AG08396 (cell line): ENCODE measurements around the gene SGSH.
A peak's percentile ranks its signal among the peaks of the same experiment; 100 is the strongest.

Experiments
- DNase-seq: peaks from one replicate; pipeline ENCODE4 v3.0.0; 2012; ENCODE audit warnings: low spot score, mixed read lengths

Gene SGSH

DNA sequence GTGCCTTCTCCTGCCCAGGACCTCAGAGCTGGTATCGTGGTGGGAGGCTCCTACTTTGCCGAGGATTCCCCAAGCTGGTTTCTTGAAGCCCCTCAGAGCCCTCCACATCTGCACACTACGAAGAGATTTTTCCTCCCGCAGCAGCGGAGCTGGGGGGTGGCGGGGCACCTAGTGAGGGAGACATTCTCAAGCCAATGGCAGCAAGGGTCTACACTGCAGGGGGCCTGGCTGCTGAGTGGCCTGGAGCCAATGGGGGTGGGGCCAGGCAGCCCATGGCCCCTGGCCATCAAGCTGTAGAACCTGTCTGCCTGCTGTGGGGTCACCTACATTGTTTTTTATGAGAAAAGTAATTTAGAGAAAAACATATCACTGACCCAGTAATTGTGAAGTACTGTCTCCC lies 5.1 kb upstream of the SGSH start:
- DNase-seq, result no peak

DNA sequence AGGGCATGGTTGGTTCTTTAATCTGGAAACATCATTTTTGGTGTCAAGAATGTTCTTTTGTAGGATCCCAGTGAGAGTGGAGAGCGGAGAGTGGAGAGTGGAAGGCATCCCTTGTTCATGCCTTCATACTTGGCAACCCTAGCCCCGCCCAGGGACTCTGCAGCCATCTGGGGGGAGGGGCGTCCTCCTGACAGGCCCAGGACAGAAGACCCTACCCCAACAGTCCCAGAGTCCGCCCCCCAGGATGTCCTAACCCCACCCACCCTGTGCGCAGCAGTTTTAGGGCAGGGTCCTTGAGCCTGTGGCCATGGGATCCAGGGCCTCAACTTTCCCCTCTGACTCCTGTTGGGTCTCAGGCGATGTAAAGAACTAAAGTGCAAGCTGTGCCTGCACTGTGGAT lies 4.5 kb upstream of the SGSH start:
- DNase-seq, result no peak

DNA sequence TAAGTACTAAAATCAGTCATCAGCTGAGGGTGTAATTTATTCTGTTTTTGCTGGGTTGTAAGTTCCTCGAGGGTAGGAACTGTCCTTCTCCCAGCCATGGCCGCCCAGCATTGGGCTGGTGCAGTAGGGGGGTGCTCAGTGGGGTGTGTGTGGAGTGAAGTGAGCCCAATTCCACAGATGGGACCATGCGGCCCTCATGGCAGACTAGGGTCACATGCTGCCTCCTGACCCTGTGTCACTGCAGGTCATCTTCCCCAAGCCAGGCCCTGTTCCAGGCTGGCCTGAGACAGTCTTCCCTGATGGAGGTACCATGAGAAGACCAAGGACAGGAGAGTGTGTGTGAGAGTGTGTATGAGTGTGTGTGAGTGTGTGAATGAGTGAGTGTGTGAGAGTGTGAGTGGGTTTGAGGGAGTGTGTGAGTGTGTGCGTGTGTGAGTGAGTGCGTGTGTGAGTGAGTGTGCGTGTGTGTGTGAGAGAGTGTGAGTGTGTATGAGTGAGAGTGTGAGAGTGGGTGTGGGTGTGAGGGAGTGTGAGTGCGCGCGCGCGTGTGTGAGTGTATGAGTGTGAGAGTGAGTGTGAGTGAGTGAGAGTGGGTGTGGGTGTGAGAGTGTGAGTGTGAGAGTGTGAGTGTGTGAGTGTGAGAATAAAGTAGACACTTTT lies 3.8 kb upstream of the SGSH start:
- DNase-seq, result no peak

DNA sequence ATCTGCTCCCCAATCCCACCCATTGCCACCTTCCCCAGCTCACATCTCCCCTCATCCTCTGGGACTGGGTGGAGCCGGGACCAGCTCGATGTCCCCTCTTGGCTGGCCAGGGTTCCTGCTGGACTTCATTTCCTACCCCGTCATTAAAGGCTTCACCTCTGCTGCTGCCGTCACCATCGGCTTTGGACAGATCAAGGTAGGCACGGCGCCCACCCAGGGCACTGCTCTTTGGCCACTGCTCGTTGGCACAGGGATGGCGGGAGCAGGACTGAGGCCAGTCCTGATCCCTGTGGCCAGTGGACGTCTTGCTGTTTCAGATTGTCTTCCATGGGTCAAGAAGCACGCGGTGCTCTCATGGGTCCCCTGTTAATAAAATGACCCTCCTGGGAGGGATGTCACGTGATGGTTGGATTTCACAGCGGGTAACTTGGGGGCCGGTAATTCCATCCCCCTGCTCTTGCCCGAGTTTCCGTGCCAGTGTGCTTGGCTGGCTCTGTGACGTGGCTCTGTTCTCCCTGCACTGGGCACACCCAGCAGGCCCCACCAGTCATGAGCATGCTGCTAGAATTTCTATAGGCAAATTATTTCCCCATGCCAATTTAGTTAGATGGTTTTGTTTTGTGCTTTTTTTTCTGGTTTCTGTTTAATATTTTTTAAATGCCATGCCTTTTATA lies 3.1 kb upstream of the SGSH start:
- no peak for DNase-seq

GRCh38 chr17:80222376-80223141 lies 2.4 kb upstream of the SGSH start:
- DNase-seq, result no peak

GRCh38 chr17:80221351-80222105 lies 1.4 kb upstream of the SGSH start:
- DNase-seq, result no peak

DNA sequence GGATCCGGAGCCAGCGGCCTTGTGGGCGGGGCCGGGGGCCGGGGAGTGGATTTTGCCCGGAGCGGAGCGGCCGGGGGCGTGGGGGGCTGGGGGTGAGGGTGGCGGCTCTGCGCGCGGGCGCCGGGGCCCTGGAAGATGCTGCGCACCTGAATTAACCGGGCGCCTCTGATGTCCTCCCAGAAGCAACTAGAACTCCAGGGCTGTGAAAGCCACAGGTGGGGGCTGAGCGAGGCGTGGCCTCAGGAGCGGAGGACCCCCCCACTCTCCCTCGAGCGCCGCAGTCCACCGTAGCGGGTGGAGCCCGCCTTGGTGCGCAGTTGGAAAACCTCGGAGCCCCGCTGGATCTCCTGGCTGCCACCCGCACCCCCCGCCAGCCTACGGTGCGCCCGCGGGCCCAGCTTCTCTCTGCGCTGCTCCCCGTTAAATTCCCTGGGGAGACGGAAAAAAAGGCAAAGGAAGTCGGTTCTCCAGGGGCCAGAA lies 643 bp upstream of the SGSH start:
- DNase-seq, result peak; percentile 69

- no peak for DNase-seq
Observed at GRCh38 chr17:80219763-80220053, 425 bp downstream of the SGSH start.

DNA sequence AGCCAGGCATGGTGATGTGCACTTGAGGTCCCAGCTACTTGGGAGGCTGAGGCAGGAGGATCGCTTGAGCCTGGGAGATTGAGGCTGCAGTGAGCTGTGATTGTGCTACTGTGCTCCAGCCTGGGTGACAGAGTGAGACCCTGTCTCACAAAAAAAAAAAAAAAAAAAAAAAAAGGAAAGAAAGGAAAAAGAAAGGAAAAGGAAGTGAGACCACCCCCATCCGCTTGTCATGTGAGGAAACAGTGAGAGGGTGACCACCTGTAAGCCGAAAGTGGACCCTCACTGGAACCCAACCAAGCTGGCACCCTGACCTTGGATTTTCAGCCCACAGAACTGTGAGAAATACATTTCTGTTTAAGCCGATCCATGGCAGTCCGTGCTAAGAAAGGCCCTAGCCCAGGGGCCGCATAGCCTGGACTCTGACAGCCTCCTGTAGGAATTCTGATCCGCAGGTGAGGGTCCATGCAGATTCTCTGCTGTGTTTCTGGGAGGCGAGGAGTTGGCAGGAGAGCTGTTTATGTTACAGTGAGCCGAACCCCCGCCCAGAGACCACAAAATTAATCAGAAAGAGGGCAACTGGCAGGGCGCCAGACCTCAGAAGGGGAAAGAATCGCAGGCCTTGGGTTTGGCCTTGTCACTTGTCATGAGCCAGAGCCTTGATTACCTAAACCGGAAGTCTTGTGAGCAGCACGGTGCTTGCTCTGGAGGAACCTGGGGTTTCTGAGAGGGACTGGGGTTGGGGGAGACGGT lies 945 bp downstream of the SGSH start:
- DNase-seq, result peak; percentile 89

GRCh38 chr17:80218391-80218790 lies 1.7 kb downstream of the SGSH start:
- no peak for DNase-seq

DNA sequence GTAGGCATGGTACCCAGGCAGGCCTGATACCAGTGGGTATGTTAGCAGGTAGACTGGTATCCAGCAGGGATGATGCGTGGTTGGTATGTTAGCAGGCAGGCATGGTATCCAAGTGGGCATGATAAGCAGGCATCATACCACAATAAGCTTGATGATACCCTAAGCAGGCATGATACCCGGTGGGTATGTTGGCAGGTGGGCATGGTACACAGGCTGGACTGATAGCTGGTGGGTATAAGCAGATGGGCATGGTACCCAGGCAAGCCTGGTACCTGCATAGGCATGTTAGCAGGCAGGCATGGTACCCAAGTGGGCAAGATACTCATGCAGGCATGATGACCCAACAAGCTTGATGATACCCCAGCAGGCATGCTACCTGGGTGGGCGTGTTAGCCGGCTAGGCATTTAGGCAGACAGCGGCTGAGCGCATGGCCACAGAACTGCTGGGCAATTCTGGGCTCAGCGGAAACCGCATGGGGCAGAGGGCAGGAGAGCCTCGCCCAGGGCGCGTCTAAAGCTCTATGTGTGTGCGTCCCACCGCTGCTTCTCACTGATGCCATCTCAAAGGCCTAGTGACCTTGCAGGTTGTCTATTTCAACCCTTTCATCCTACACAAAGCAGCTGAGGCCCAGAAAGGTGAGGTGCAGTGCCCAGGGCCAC lies 2.3 kb downstream of the SGSH start:
- no peak for DNase-seq

DNA sequence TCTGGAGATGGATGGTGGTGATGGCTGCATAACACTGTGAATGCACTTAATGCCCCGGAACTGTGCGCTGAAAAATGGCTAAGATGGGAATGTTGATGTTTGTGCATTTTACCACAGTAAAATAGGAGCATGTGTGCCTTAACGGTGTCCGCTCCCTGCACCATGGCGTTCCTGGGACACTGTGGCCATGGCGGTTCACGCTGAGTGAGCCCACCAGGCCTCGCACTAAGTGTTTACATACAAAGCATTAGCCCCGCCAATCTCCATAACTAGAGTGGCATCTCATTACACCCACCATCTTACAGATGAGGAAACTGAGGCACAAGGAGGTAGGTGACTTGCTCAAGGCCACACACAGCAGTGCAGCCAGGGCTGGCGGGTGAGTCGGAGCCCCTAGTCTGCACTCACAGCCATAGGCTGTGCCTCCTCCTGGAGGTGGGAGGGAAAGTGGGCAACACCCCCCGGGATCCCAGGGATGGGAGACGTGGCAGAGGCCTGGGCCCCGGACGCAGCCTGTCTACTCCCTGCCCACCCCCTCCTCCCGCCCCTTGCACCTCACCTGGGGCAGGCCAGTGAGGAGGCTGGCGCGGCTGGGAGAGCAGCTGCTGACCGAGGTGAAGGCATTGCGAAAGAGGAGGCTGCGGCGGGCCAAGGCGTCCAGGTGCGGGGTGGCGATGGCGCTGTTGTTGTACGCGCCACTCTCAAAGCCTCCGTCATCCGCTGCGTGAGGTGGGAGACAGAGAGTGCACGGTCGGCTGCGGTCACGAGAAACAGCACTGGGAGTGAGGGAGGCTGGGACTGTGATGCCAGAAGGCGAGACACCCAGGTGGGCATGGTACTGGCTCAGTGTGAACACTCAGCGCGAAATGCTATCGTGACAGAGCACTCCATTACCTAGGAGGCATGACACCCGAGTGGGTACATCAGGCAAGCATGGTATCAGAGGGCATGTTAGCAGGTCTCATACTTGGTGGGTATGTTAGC lies 3.4 kb downstream of the SGSH start:
- no peak for DNase-seq

GRCh38 chr17:80214878-80215210 lies 5.3 kb downstream of the SGSH start:
- DNase-seq, result no peak

- DNase-seq, result no peak
Observed at GRCh38 chr17:80214012-80214877, 5.9 kb downstream of the SGSH start.

- no peak for DNase-seq
Observed at GRCh38 chr17:80213643-80213975, 6.5 kb downstream of the SGSH start.

- DNase-seq, result no peak
Observed at GRCh38 chr17:80212962-80213642, 7.0 kb downstream of the SGSH start.

DNA sequence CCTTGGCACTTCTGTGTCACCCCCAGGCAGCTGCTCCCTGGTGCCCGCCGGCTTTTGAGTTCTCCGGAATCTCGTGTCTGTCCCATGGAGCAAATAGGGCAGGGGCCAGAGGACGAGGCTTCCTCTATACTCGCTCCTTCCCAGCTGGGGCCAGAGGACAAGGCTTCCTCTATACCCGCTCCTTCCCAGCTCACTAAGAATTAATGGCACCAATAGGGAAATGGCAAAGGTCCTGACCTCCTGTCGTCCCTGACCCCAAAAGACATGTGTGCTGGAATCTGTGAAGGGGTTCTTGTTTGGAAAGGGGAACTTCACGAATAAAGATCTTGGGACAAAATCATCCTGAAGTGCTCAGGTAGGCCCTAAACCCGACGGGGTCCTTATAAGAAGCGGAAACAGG lies 7.6 kb downstream of the SGSH start:
- no peak for DNase-seq

DNA sequence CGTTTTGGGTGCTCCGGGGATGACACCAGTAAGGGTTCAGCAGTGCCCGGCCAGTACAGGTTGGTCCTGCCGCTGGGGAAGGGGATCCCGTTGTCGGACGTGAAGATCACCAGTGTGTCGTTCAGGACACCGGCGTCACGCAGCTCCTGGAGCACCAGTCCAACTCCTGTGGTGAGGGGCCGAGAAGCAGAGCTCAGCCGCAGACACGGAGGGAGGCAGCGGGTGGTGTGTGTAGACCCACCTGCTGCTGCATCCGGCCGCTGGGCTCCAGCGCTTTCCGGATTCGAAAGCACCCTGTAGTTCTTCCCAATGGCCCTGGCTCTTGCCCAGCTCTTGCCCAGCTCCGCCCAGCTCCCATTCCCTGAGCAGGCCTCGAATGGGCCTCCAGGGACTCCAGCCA lies 8.0 kb downstream of the SGSH start:
- no peak for DNase-seq
